ENCODE data around the gene KRR1.

DNA sequence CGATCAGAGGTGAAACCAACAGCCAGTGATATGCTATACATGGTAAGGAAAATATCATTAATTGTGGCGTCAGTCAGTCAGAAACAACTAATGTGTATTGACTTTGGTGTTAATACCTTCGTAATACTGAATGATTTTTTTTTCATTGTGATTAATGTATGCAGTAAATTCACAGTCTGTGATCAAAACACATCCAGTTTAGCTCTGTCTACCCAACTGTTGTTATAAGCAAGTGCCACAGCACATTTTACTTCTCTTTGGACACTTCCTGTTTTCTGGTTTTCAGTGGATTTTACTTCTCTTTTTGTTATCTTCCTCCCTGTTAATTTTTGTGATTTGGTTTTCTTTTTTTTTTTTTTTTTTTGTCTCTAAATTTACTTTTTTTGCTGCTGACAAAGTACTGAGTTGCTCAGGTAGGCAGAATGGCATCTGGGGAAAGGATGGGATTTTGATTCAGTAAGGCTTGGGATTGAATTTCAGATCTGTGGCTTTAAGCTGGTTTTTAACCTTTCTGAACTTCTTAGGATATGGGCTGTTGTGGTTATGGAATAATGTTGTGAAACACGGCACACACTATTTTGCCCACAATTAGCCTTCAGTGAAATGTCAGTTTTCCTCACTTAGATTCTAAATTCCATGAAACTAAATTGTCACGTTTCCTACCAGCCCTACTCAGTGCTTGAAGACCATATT lies 30.2 kb downstream of the KRR1 start:
- TF ChIP-seq, protein P1, sequence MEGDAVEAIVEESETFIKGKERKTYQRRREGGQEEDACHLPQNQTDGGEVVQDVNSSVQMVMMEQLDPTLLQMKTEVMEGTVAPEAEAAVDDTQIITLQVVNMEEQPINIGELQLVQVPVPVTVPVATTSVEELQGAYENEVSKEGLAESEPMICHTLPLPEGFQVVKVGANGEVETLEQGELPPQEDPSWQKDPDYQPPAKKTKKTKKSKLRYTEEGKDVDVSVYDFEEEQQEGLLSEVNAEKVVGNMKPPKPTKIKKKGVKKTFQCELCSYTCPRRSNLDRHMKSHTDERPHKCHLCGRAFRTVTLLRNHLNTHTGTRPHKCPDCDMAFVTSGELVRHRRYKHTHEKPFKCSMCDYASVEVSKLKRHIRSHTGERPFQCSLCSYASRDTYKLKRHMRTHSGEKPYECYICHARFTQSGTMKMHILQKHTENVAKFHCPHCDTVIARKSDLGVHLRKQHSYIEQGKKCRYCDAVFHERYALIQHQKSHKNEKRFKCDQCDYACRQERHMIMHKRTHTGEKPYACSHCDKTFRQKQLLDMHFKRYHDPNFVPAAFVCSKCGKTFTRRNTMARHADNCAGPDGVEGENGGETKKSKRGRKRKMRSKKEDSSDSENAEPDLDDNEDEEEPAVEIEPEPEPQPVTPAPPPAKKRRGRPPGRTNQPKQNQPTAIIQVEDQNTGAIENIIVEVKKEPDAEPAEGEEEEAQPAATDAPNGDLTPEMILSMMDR (IDR thresholded peaks at IDR 0.05) = no peak
- TF ChIP-seq POLR2A (IDR thresholded peaks at IDR 0.05) = no peak
- TF ChIP-seq EP300 (IDR thresholded peaks at IDR 0.05) = no peak
